GM12874 (cell line): ENCODE measurements around the gene TMEM130.
A peak's percentile ranks its signal among the peaks of the same experiment; 100 is the strongest.

ENCODE experiments used
- TF ChIP-seq, protein P1 (sequence below): IDR thresholded peaks from 2 replicates; pipeline ENCODE4 v1.5.1; 2011; ENCODE audit warnings: low read depth, mild to moderate bottlenecking, control low read depth, low read length, moderate library complexity; ENCODE audit not compliant: insufficient read depth

The TMEM130 gene

DNA sequence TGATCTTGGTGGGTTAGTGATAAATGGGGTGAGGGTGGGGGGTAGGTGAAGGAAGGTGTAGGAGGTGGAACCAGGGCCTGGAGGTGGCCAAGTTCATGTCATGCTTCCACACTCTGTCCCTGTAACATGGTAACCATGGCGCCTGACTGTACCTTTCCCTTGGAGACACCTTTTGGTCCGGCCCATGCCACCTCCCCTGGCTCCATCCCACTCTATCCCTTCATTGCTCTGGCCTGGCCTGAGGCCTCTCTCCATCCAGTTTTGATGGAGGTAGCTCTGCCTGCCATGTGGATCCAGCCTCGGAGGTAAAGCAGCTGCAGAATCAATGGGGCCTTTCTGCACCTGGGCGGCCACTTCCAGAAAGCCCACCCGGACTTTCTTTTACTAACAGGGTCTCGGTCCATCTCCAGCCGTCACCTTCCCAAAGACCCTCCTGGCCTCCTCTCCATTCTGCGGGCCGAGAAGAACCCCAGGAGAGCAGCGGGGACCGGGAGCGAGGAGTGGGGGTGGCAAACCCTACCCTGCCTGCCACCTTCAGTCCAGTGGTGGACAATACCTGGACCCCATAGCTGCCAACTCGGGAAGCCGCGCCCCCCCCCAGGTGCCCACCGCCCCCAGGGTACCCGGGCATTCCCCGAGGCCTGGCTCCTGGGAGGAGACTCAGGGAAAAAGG, 8.0 kb upstream of the TMEM130 start:
- TF ChIP-seq, protein P1, sequence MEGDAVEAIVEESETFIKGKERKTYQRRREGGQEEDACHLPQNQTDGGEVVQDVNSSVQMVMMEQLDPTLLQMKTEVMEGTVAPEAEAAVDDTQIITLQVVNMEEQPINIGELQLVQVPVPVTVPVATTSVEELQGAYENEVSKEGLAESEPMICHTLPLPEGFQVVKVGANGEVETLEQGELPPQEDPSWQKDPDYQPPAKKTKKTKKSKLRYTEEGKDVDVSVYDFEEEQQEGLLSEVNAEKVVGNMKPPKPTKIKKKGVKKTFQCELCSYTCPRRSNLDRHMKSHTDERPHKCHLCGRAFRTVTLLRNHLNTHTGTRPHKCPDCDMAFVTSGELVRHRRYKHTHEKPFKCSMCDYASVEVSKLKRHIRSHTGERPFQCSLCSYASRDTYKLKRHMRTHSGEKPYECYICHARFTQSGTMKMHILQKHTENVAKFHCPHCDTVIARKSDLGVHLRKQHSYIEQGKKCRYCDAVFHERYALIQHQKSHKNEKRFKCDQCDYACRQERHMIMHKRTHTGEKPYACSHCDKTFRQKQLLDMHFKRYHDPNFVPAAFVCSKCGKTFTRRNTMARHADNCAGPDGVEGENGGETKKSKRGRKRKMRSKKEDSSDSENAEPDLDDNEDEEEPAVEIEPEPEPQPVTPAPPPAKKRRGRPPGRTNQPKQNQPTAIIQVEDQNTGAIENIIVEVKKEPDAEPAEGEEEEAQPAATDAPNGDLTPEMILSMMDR, result no peak

DNA sequence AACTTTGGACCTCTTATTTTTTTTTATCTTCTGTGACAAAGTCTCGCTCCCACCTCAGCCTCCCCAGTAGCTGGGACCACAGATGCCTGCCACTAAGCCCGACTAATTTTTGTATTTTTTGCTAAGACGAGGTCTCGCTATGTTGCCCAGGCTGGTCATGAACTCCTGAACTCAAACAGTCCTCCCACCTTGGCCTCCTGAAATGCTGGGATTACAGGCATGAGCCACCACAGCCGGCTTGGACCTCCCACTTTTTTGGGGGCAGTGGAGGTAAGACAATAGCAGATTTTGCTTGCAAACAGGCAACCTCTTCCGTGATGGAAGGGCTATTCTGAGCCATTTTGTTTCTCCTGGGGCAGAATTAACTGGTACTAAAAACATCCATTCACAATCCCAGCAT, 7.3 kb upstream of the TMEM130 start:
- TF ChIP-seq, protein P1, result no peak

DNA sequence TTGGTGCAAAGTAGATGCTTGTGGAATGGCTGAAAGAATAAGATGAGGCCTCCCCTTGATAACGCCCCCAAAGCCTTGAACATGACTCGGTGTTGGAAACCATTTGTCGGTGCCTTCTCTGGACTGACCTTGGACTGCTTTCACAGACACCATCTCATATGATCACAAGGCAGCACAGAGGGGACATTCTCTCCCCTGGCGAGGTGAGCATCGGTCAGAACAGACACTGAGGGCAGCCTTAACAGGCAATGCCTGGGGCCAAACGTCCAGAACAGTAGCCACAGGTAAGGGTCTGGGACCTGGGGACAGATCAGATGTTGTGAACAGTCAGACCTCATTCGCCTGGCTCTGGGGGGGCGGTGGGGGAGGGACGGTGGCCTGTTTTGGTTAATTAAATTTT, 5.7 kb upstream of the TMEM130 start:
- TF ChIP-seq, protein P1, result no peak

DNA sequence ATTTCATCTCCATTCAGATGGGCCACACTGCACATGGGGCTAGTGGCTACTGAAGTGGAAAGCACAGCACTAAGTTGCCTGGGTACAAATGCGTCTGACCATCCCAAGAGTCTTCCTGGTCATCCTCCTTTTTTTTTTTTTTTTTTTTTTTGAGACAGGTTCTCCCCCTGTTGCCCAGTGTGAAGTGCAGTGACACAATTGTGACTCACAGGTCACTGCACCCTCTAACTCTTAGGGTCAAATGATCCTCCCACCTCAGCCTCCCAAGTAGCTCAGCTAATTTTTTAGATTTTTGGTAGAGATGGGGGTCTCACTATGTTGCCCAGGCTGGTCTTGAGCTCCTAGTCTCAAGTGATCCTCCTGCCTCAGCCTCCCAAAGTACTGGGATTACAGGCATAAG, 5.1 kb upstream of the TMEM130 start:
- TF ChIP-seq, protein P1, result no peak

DNA sequence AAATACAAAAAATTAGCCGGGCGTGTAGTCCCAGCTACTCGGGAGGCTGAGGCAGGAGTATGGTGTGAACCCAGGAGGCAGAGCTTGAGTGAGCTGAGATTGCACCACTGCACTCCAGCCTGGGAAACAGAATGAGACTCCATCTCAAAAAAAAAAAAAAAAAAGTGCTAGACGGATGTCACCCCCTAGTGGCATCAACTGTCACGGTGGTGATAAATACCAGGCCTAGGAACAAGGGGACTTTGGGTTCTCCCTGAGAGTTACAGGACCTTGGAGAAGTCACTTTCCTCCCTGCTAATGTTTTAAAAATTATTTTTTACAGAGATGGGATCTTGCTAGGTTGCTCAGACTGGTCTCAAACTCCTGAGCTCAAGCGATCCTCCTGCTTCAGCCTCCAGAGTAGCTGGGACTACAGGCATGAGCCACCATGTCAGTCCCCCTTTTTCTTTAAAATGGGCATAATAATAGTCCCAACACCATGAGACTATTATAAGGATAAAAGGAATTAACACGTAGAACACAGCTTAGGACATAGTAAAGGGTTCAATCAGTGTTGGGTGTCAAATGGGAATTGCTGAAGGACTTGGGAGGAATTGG, 2.6 kb upstream of the TMEM130 start:
- TF ChIP-seq, protein P1, result peak; percentile 44; the same call in 1 of the 2 replicates

DNA sequence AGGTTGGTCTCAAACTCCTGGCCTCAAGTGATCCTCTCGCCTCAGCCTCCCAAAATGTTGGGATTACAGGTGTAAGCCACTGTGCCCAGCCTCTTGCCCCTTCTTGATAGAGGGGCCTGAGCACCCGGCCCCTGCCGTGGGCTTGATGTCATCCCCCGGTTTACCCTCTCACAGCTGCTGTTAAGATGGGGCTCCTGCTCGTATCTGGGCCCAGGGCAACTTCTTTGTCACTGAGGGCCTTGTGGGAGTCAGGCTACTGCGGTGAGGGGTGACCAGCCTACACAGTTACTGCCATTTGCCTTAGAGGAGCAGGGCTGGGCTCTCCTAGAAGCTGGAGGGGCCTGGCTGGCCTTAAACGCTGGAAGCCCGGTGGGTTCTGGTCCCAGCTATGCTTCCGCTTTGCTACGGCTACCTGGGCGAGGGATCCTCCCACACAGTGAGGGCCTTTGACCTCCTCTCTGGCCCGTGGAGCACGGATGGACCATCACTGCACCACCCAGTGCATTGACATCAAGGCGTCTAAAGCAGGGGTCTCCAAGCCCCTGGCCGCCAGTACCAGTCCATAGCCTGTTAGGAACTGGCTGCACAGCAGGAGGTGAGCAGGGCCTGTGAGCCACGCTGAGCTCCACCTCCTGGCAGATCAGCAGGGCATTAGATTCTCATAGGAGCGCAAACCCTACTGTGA, 1.1 kb upstream of the TMEM130 start:
- TF ChIP-seq, protein P1, result no peak

DNA sequence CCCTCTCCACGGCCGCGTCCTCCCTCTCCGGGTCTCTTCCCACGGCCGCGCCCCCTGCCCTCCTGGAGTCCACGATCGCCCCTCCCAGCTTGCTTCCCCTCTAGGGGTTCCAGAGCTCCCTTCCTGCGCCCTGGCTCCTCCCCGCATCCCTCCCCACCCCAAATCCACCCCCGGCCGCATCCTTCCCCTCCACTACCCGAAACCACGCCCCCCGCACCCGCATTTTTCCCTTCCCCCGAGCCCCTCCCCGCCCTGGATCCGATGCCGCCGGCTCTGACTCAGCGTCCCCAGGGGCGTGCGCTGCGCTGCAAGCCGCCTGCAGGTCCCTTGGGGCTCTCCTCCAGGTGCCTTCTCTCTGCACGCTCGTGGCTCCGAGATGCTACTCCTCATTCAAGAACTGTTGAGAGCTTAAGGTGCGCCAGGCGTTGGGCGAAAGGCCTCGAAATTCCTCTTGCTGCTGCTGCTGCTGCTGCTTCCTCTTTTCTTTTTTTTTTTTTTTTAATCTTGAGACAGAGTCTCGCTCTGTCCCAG, 372 bp upstream of the TMEM130 start:
- TF ChIP-seq, protein P1, result no peak
